HEK293 (cell line): ENCODE data around the gene OLFM3.

Source experiments
- CTCF ChIA-PET: fragments of 350-600 bp; formaldehyde crosslinking; extraction: SDS; loops from one replicate; lab custom pipeline; 2021; ENCODE audit warnings: antibody characterized with exemption; lab: Yijun Ruan, JAX
- POLR2A ChIA-PET: fragments of 300-600 bp; formaldehyde crosslinking; extraction: SDS; loops from one replicate; lab custom pipeline; 2020; ENCODE audit warnings: antibody characterized with exemption, inconsistent platforms; lab: Yijun Ruan, JAX
- H3K27ac ChIP-seq: fragments of 200-500 bp; sonication (Bioruptor generic); 2 replicates; pipeline ENCODE4 v1.5.1; 2014; ENCODE audit warnings: low read depth, low read length, control low read depth, inconsistent platforms; ENCODE audit errors: extremely low read depth
- H3K36me3 ChIP-seq, 2 experiments: fragments of 200-500 bp in 1 of 2; sonication (Bioruptor generic) in 1 of 2; 1 replicate in 1 of 2; 2 replicates in 1 of 2; pipeline ENCODE4 v1.5.1; 2014 to 2017; ENCODE audit warnings: inconsistent platforms in 2 of 2, low read length in 2 of 2; ENCODE audit not compliant: control insufficient read depth in 2 of 2, insufficient read depth in 1 of 2
- H3K4me1 ChIP-seq: fragments of 200-500 bp; sonication (Bioruptor generic); 2 replicates; pipeline ENCODE4 v1.5.1; 2014; ENCODE audit warnings: mild to moderate bottlenecking, low read length, inconsistent platforms; ENCODE audit not compliant: control insufficient read depth, insufficient read depth
- H3K4me3 ChIP-seq: 2 replicates; pipeline ENCODE4 v1.5.1; 2011; ENCODE audit warnings: low read depth, mild to moderate bottlenecking, control low read depth, low read length, moderate library complexity
- H3K9me3 ChIP-seq: fragments of 200-500 bp; sonication (Bioruptor generic); 2 replicates; pipeline ENCODE4 v1.5.1; 2014; ENCODE audit warnings: low read depth, low read length, inconsistent platforms; ENCODE audit not compliant: control insufficient read depth, insufficient read depth
- BCL11B ChIP-seq: fragments of 450-650 bp; formaldehyde crosslinking; IDR thresholded peaks from 2 replicates; pipeline ENCODE4 v1.5.1; 2016; ENCODE audit warnings: low read depth, missing biosample characterization, missing genetic modification characterization
- KLF16 ChIP-seq: fragments of 450-650 bp; formaldehyde crosslinking; IDR thresholded peaks from 2 replicates; pipeline ENCODE4 v1.5.1; 2017; ENCODE audit warnings: missing biosample characterization, missing genetic modification characterization
- KLF9 ChIP-seq: fragments of 450-650 bp; formaldehyde crosslinking; IDR thresholded peaks from 2 replicates; pipeline ENCODE4 v1.5.1; 2016; ENCODE audit warnings: missing biosample characterization, missing genetic modification characterization, low read depth
- SETDB1 ChIP-seq: IDR thresholded peaks from one replicate; pipeline ENCODE4 v1.6.1; 2017; ENCODE audit warnings: mild to moderate bottlenecking, low read length, moderate library complexity, mixed read lengths; ENCODE audit not compliant: insufficient read length
- ZBTB6 ChIP-seq: fragments of 450-650 bp; formaldehyde crosslinking; IDR thresholded peaks from 2 replicates; pipeline ENCODE4 v1.5.1; 2017; ENCODE audit warnings: missing biosample characterization, missing genetic modification characterization
- ZNF10 ChIP-seq: fragments of 450-650 bp; formaldehyde crosslinking; IDR thresholded peaks from 2 replicates; pipeline ENCODE4 v1.5.1; 2017; ENCODE audit warnings: missing biosample characterization, missing genetic modification characterization
- ZNF140 ChIP-seq: fragments of 450-650 bp; formaldehyde crosslinking; IDR thresholded peaks from 2 replicates; pipeline ENCODE4 v1.5.1; 2016; ENCODE audit warnings: missing biosample characterization, missing genetic modification characterization
- ZNF175 ChIP-seq: fragments of 450-650 bp; formaldehyde crosslinking; IDR thresholded peaks from 2 replicates; pipeline ENCODE4 v1.5.1; 2016; ENCODE audit warnings: missing biosample characterization, missing genetic modification characterization
- ZNF239 ChIP-seq: fragments of 450-650 bp; formaldehyde crosslinking; IDR thresholded peaks from 2 replicates; pipeline ENCODE4 v1.5.1; 2016; ENCODE audit warnings: missing biosample characterization, missing genetic modification characterization
- ZNF280D ChIP-seq: fragments of 450-650 bp; formaldehyde crosslinking; IDR thresholded peaks from 2 replicates; pipeline ENCODE4 v1.5.1; 2016; ENCODE audit warnings: missing biosample characterization, missing genetic modification characterization
- ZNF341 ChIP-seq: fragments of 450-650 bp; formaldehyde crosslinking; IDR thresholded peaks from 2 replicates; pipeline ENCODE4; 2016; ENCODE audit warnings: low read depth, missing biosample characterization, missing genetic modification characterization
- ZNF513 ChIP-seq: fragments of 450-650 bp; IDR thresholded peaks from 2 replicates; pipeline ENCODE4 v1.5.1; 2018; ENCODE audit warnings: missing biosample characterization, missing genetic modification characterization
- ZNF514 ChIP-seq: fragments of 450-650 bp; formaldehyde crosslinking; IDR thresholded peaks from 2 replicates; pipeline ENCODE4 v1.5.1; 2016; ENCODE audit warnings: missing biosample characterization, missing genetic modification characterization
- ZNF624 ChIP-seq: fragments of 450-650 bp; formaldehyde crosslinking; IDR thresholded peaks from 2 replicates; pipeline ENCODE4 v1.5.1; 2017; ENCODE audit warnings: missing biosample characterization, missing genetic modification characterization
- ZNF785 ChIP-seq: fragments of 450-650 bp; formaldehyde crosslinking; IDR thresholded peaks from 2 replicates; pipeline ENCODE4 v1.5.1; 2016; ENCODE audit warnings: missing biosample characterization, missing genetic modification characterization
- ZSCAN5A ChIP-seq: fragments of 450-650 bp; formaldehyde crosslinking; IDR thresholded peaks from 2 replicates; pipeline ENCODE4 v1.5.1; 2016; ENCODE audit warnings: missing biosample characterization, missing genetic modification characterization
- TF ChIP-seq, protein P1 (sequence below): fragments of 450-650 bp; formaldehyde crosslinking; IDR thresholded peaks from 2 replicates; pipeline ENCODE4 v1.5.1; 2016; ENCODE audit warnings: missing biosample characterization, missing genetic modification characterization

Gene OLFM3

DNA sequence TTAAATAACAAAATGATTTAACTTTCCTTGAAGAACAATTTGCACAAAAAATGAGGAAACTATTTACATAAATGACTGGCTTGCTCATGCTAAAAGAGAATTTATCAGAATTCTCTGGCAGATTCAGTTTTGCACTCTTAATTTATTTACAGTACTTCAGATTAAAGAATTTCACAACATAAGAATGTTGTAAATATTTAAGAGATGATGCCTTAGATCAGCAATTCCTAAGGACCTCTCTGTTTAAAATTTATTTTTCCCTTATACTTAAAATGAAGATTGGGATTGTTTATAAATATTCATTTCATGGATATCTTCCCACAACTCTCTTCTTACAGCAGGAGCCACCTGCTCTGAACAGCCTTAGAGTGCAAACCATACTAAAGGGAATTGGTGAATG lies 120.8 kb downstream of the OLFM3 start:
- POLR2A ChIA-PET = no interaction called here
- CTCF ChIA-PET = no interaction called here

More for the DNA sequence above, 120.8 kb downstream of the OLFM3 start:
- no peak overlapping the region for H3K27ac ChIP-seq
- no peak for TF ChIP-seq ZNF514
- TF ChIP-seq SETDB1 = no peak
- no peak for TF ChIP-seq ZNF280D (tag by site-specific recombination)
- TF ChIP-seq ZNF785 = no peak
- TF ChIP-seq, protein P1, sequence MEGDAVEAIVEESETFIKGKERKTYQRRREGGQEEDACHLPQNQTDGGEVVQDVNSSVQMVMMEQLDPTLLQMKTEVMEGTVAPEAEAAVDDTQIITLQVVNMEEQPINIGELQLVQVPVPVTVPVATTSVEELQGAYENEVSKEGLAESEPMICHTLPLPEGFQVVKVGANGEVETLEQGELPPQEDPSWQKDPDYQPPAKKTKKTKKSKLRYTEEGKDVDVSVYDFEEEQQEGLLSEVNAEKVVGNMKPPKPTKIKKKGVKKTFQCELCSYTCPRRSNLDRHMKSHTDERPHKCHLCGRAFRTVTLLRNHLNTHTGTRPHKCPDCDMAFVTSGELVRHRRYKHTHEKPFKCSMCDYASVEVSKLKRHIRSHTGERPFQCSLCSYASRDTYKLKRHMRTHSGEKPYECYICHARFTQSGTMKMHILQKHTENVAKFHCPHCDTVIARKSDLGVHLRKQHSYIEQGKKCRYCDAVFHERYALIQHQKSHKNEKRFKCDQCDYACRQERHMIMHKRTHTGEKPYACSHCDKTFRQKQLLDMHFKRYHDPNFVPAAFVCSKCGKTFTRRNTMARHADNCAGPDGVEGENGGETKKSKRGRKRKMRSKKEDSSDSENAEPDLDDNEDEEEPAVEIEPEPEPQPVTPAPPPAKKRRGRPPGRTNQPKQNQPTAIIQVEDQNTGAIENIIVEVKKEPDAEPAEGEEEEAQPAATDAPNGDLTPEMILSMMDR = no peak
- TF ChIP-seq ZNF341 (tag by site-specific recombination) = no peak
- TF ChIP-seq ZSCAN5A = no peak
- TF ChIP-seq ZBTB6 = no peak
- TF ChIP-seq KLF16 (tag by site-specific recombination) = no peak
- no peak for TF ChIP-seq KLF9 (tag by site-specific recombination)
- no peak for TF ChIP-seq ZNF513 (tag by site-specific recombination)
- no peak for TF ChIP-seq ZNF140
- TF ChIP-seq ZNF239 (tag by site-specific recombination) = no peak
- TF ChIP-seq ZNF10 (tag by site-specific recombination) = no peak
- no peak for TF ChIP-seq BCL11B
- TF ChIP-seq ZNF624 (tag by site-specific recombination) = no peak
- TF ChIP-seq ZNF175 (tag by site-specific recombination) = no peak
- H3K4me3 ChIP-seq = no peak overlapping the region
- H3K36me3 ChIP-seq = no peaks in the 10 kb centered on the region
- H3K4me1 ChIP-seq = no peaks in the 10 kb centered on the region
- H3K9me3 ChIP-seq = no peaks in the 10 kb centered on the region
